ENCODE data around the gene WARS2.

WARS2 gene

GRCh38 chr1:119038363-119038762 is 102.1 kb downstream of the WARS2 start:
- in situ Hi-C loops (cut with MboI; ENCODE audit: low sequenced_read_pairs), result no loop called here

GRCh38 chr1:119034359-119034758 is 106.1 kb downstream of the WARS2 start:
- in situ Hi-C loops (cut with MboI; ENCODE audit: low sequenced_read_pairs), result no loop called here

- in situ Hi-C loops (cut with MboI; ENCODE audit: low sequenced_read_pairs), result no loop called here
Measured at GRCh38 chr1:119032986-119033385, 107.5 kb downstream of the WARS2 start.

- in situ Hi-C loops (cut with MboI; ENCODE audit: low sequenced_read_pairs), result no loop called here
Measured at GRCh38 chr1:119027759-119028158, 112.7 kb downstream of the WARS2 start.

GRCh38 chr1:119026956-119027355 is 113.5 kb downstream of the WARS2 start:
- in situ Hi-C loops (cut with MboI; ENCODE audit: low sequenced_read_pairs), result no loop called here

- in situ Hi-C loops (cut with MboI; ENCODE audit: low sequenced_read_pairs), result no loop called here
Measured at GRCh38 chr1:119015547-119015946, 124.9 kb downstream of the WARS2 start.

GRCh38 chr1:119012383-119012782 is 128.1 kb downstream of the WARS2 start:
- in situ Hi-C loops (cut with MboI; ENCODE audit: low sequenced_read_pairs), result no loop called here

- in situ Hi-C loops (cut with MboI; ENCODE audit: low sequenced_read_pairs), result no loop called here
Measured at GRCh38 chr1:119011706-119012105, 128.7 kb downstream of the WARS2 start.

- in situ Hi-C loops (cut with MboI; ENCODE audit: low sequenced_read_pairs), result no loop called here
Measured at GRCh38 chr1:119011116-119011515, 129.3 kb downstream of the WARS2 start.

- in situ Hi-C loops (cut with MboI; ENCODE audit: low sequenced_read_pairs), result no loop called here
Measured at GRCh38 chr1:119010201-119010600, 130.3 kb downstream of the WARS2 start.

- in situ Hi-C loops (cut with MboI; ENCODE audit: low sequenced_read_pairs), result no loop called here
Measured at GRCh38 chr1:119009312-119009655, 131.2 kb downstream of the WARS2 start.

- in situ Hi-C loops (cut with MboI; ENCODE audit: low sequenced_read_pairs), result no loop called here
Measured at GRCh38 chr1:119008483-119009311, 131.8 kb downstream of the WARS2 start.

GRCh38 chr1:119007670-119008482 is 132.6 kb downstream of the WARS2 start:
- in situ Hi-C loops (cut with MboI; ENCODE audit: low sequenced_read_pairs), result no loop called here

GRCh38 chr1:119007339-119007669 is 133.1 kb downstream of the WARS2 start:
- in situ Hi-C loops (cut with MboI; ENCODE audit: low sequenced_read_pairs), result no loop called here

- in situ Hi-C loops (cut with MboI; ENCODE audit: low sequenced_read_pairs), result no loop called here
Measured at GRCh38 chr1:119006406-119007279, 133.8 kb downstream of the WARS2 start.

- in situ Hi-C loops (cut with MboI; ENCODE audit: low sequenced_read_pairs), result no loop called here
Measured at GRCh38 chr1:119005724-119006405, 134.6 kb downstream of the WARS2 start.

GRCh38 chr1:119004781-119005180 is 135.7 kb downstream of the WARS2 start:
- in situ Hi-C loops (cut with MboI; ENCODE audit: low sequenced_read_pairs), result no loop called here

- in situ Hi-C loops (cut with MboI; ENCODE audit: low sequenced_read_pairs), result no loop called here
Measured at GRCh38 chr1:119004129-119004527, 136.3 kb downstream of the WARS2 start.

- in situ Hi-C loops (cut with MboI; ENCODE audit: low sequenced_read_pairs), result no loop called here
Measured at GRCh38 chr1:119003413-119004128, 136.9 kb downstream of the WARS2 start.

- in situ Hi-C loops (cut with MboI; ENCODE audit: low sequenced_read_pairs), result no loop called here
Measured at GRCh38 chr1:119002028-119002686, 138.3 kb downstream of the WARS2 start.

Measured in hTERT RPE-1 (cell line).